ENCODE data around the gene BAIAP2. TPM values are rescaled to one million over a fixed set of nuclear protein-coding genes. Genes with fewer than 3 reads are reported as not detected.
A peak's percentile ranks its signal among the peaks of the same experiment; 100 is the strongest.
"Not testable (repeated sequence)": the region's sequence is repeated elsewhere in the genome, so short reads cannot be mapped to it uniquely, and the experiment has no call there.

The BAIAP2 gene
- total RNA-seq, 1 donor from 2014 or later: 28.2 TPM

- DNase-seq (ENCODE audit: low read depth in 2 of 2): no peak
These were observed 31.9 kb downstream of the BAIAP2 start for GRCh38 chr17:81066771-81067315.

- DNase-seq (ENCODE audit: low read depth in 2 of 2): no peak
These were observed 32.5 kb downstream of the BAIAP2 start for GRCh38 chr17:81067391-81067811.

DNA sequence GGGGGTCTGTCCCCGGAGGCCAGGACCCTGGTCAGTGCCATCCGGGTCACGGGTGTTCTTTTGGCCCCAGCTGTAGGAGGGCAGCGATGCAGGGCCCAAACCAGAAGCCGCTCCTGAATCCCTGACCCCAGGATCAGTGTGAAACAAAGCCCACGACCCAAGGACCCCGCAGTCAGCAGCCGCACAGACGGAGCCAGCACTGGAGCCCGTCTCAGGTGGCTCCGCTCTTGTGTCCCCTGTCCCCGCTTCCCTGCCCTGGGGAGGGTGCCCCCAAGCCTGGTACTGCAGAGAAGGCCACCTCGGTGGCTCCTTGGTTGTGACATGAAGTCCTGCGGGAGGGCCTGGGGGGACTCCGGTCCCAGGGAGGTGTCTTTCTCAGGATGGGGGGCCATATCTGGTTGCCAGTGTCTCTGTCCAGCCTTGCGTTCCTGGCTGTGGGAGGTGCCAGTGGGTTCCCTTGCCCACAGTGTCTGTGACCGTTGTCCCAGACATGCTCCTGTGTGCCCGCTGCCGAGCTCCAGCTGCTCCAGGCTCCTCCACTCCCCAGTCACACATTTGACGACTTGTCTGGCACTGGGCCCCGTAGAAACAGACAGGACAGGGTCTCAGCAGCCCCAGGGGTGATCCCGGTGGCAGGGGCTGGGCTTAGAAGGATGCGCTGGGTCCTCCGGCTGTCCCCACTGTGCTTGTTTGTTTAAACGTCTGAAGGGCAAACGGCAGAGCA, 33.6 kb downstream of the BAIAP2 start:
- no peak for DNase-seq (ENCODE audit: low read depth in 2 of 2)

DNA sequence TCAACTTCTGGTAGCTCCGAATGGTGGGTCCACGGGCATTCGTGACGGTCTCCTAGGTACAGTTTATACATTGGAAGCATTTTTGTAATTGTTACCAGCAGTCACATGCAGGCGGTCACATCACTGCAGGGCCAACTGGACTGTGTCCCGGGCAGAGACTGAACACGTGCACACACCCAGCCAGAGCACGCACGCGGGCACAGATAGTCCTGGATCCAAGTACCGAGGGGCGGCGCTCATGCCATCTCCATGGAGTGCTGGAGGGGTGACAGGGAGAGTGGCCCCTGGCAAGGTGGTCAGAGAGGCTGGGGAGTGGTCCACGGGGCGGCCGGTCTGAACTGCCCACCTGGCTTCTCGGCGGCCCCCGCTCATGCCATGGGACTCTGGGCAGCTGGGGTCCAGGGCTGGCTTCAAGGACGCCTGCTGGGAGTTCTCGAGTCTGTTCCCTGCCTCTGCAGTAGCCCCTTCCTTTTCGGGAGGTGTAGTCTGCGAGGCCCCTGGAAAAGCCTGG, 34.2 kb downstream of the BAIAP2 start:
- no peak for DNase-seq (ENCODE audit: low read depth in 2 of 2)

- DNase-seq (ENCODE audit: low read depth in 2 of 2): no peak
These were observed 35.7 kb downstream of the BAIAP2 start for GRCh38 chr17:81070541-81071246.

GRCh38 chr17:81071761-81072741, 37.1 kb downstream of the BAIAP2 start:
- DNase-seq (ENCODE audit: low read depth in 2 of 2): no peak

GRCh38 chr17:81073967-81074839, 39.3 kb downstream of the BAIAP2 start:
- no peak for DNase-seq (ENCODE audit: low read depth in 2 of 2)

- DNase-seq (ENCODE audit: low read depth in 2 of 2): no peak
These were observed 39.9 kb downstream of the BAIAP2 start for GRCh38 chr17:81074875-81075274.

- DNase-seq (ENCODE audit: low read depth in 2 of 2): no peak
These were observed 40.4 kb downstream of the BAIAP2 start for GRCh38 chr17:81075307-81075706.

- DNase-seq (ENCODE audit: low read depth in 2 of 2): no peak
These were observed 41.3 kb downstream of the BAIAP2 start for GRCh38 chr17:81076141-81076679.

DNA sequence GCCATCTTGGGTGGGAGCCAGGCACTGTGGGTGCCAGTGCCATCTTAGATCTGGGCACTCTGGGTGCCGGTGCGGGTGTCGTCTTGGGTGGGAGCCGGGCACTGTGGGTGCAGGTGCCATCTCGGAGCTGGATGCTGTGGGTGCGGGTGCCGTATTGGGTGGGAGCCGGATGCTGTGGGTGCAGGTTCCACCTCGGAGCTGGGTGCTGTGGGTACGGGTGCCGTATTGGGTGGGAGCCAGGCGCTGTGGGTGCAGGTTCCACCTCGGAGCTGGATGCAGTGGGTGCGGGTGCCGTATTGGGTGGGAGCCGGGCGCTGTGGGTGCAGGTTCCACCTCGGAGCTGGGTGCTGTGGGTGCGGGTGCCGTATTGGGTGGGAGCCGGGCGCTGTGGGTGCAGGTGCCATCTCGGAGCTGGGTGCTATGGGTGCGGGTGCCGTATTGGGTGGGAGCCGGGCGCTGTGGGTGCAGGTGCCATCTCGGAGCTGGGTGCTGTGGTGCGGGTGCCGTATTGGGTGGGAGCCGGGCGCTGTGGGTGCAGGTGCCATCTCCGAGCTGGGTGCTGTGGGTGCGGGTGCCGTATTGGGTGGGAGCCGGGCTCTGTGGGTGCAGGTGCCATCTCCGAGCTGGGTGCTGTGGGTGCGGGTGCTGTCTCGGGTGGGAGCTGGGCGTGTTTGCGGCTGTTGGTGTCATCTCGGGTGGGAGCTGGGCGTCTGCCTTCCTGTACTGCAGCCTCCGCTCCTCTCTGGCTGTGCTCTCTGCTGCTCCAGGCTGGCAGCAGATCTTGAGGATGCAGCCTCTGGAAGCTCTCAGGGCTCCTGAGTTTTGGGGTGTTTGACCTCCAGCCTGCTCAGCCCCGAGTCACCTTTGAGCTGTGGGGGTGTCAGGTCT, 43.3 kb downstream of the BAIAP2 start:
- DNase-seq (ENCODE audit: low read depth in 2 of 2): not testable (repeated sequence)

- no peak for DNase-seq (ENCODE audit: low read depth in 2 of 2)
These were observed 45.1 kb downstream of the BAIAP2 start for GRCh38 chr17:81080019-81080418.

- no peak for DNase-seq (ENCODE audit: low read depth in 2 of 2)
These were observed 46.5 kb downstream of the BAIAP2 start for GRCh38 chr17:81081222-81082176.

- DNase-seq (ENCODE audit: low read depth in 2 of 2): peak in 1 of 2 donors; percentile 23
These were observed 47.5 kb downstream of the BAIAP2 start for GRCh38 chr17:81082177-81083073.

DNA sequence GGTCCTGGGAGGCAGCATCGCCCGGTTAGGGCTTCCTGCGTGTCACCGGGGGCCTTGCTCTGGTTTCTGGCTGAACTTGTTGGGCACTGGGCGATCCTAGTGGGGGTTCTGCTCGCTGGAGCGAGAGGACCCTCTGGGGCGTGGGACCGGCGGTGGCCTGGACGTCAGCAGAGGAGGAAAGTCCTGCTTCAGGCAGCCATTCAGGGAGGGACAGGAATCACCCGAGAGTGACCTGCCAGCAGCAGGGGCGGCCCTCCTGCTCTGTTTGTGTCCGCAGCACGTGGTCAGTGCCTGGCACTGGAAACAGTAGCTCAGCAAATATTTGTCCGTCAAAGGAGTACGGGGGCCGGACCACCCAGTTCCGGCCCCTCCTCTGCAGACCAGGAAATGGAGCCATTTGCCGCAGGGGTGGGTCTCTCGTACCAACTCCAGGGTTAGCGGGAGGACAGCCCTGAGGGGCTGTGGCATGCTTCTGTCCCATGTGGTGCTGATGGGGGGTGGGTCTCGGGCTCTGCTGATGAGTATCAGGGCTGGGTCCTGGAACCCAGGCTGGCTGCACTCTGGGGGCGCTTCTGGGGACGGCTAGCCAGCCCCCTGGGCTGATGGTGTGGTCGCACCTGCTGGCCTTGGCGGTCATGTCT, 48.3 kb downstream of the BAIAP2 start:
- peak; percentile 55 to 86 for DNase-seq (ENCODE audit: low read depth in 2 of 2)

All from dermis microvascular lymphatic vessel endothelial cell (primary cell).